A673 (cell line): ENCODE results near the gene EVX2.

Experiments
- EZH2 ChIP-seq: fragments of 200-600 bp; sonication (generic); IDR thresholded peaks from 2 replicates; pipeline ENCODE4 v1.6.1; 2017; ENCODE audit warnings: borderline replicate concordance, low read depth, mild to moderate bottlenecking, mixed read lengths, antibody characterized with exemption, low read length; ENCODE audit not compliant: poor library complexity, severe bottlenecking
- TF ChIP-seq, protein P1 (sequence below): fragments of 300-800, 200-600 bp; sonication (generic); conservative IDR thresholded peaks from 2 replicates; pipeline ENCODE4 v1.5.1; 2017; ENCODE audit warnings: low read depth, mild to moderate bottlenecking, antibody characterized with exemption, low read length, moderate library complexity, mixed read lengths

DNA sequence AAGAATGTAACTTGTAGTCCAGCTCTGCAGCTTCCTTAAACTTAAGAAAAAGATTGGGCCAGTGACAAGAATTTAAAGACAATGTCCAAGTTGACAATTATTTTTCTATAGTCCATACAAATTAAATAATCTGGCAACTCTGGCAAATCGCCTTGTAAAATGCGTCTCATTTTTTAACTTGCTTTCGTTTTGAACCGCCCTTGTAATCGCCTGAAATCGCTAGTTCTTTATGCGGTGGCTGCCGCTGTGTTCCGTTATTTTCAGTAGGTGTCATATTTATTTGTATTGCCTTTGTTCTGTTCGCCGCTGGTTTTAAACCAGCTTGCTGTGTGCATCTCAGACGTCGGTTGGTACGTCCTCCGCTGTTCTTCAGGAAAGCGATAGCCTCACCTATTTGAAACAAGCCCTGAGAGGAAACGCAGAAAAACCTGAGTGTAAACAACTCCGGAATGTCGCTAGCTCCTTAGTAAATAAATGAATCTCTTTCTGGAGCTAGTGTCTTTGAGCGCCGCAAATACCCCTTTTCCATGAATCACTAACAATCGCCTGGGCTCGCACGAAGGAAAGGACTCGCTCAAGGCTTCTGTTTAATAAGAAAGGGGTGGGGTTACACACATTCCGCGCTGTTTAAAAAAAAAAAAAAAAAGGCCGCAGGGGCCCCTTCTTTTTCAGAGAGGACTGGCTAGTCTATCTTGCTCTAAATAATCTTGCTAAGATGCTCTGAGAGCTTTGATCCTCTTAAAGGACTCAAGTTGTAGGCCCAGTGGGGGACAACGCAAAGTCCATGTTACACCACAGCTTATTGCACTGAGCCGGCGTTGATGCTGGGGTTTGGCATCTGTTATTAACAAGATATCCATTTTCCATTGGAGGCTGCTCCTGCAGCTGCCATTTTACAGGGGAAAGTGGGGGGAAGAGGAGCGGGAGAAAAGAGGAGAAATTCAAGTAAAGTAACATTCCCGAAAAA is 48.7 kb upstream of the EVX2 start:
- TF ChIP-seq, protein P1, sequence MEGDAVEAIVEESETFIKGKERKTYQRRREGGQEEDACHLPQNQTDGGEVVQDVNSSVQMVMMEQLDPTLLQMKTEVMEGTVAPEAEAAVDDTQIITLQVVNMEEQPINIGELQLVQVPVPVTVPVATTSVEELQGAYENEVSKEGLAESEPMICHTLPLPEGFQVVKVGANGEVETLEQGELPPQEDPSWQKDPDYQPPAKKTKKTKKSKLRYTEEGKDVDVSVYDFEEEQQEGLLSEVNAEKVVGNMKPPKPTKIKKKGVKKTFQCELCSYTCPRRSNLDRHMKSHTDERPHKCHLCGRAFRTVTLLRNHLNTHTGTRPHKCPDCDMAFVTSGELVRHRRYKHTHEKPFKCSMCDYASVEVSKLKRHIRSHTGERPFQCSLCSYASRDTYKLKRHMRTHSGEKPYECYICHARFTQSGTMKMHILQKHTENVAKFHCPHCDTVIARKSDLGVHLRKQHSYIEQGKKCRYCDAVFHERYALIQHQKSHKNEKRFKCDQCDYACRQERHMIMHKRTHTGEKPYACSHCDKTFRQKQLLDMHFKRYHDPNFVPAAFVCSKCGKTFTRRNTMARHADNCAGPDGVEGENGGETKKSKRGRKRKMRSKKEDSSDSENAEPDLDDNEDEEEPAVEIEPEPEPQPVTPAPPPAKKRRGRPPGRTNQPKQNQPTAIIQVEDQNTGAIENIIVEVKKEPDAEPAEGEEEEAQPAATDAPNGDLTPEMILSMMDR: no peak
- TF ChIP-seq EZH2: no peak
